Adrenal gland (tissue), 12 donors: Measurements from ENCODE around the gene SPIRE1. TPM values are rescaled to one million over a fixed set of nuclear protein-coding genes. Genes with fewer than 3 reads are reported as not detected.

Experiments
- DNase-seq, 7 donors: peaks; one replicate each; pipeline ENCODE4 v3.0.0-alpha.2; 2019 to 2020
- H3K27ac ChIP-seq, 5 donors: fragments of 200-600 bp; sonication (generic) in 4 of 5; 1 replicate in 3 of 5; 2 replicates in 2 of 5; pipeline versions ENCODE4 v1.5.1 to v1.8.0; 2016 to 2020; ENCODE audit warnings: mild to moderate bottlenecking in 1 of 5
- H3K27me3 ChIP-seq: fragments of 200-600 bp; 2 replicates; pipeline ENCODE4 v1.8.0; 2021
- H3K36me3 ChIP-seq, 2 donors: fragments of 200-600 bp; replicated peaks in 1 of 2; 1 replicate in 1 of 2; 2 replicates in 1 of 2; pipeline versions ENCODE4 v1.5.1 to v1.8.0; 2018 to 2022
- H3K4me1 ChIP-seq, 2 donors: fragments of 200-600 bp; replicated peaks in 1 of 2; 1 replicate in 1 of 2; 2 replicates in 1 of 2; pipeline versions ENCODE4 v1.5.1 to v1.8.0; 2018 to 2021
- H3K4me3 ChIP-seq, 4 donors: fragments of 200-600 bp; sonication (generic) in 3 of 4; one replicate each; pipeline ENCODE4 v1.5.1; 2016 to 2018
- H3K9me3 ChIP-seq, 3 donors: fragments of 200-600 bp; sonication (generic) in 1 of 3; replicated peaks in 1 of 3; 1 replicate in 2 of 3; 2 replicates in 1 of 3; pipeline versions ENCODE4 v1.5.1 to v1.8.0; 2016 to 2021
- POLR2A ChIP-seq, 2 donors: fragments of 450-650 bp; IDR thresholded peaks; one replicate each; pipeline ENCODE4 v1.6.1; 2017; ENCODE audit warnings: antibody characterized with exemption in 2 of 2, mild to moderate bottlenecking in 2 of 2, moderate library complexity in 1 of 2
- WGBS, 4 donors: extraction: QIAGEN DNeasy Blood & Tissue Kit in 2 of 4; methylation state at CpG; one replicate each; pipeline versions ENCODE4 v1.1.5 to v1.1.7; 2013 to 2017; 5-methylcytosine and 5-hydroxymethylcytosine counted together
- intact Hi-C, 2 donors: fragments of 100-400 bp; cut with DNase I; formaldehyde crosslinking; loops; one replicate each; pipeline versions ENCODE4 v1.14.1 to v1.15.0; 2022 to 2023
- polyA plus RNA-seq, 3 donors: library from polyadenylated mRNA; stranded (reverse); fragments of 200-250 nt in 2 of 3; fragments of 350-450 nt in 1 of 3; fragmentation: Illumina TruSeq in 1 of 3; extraction: RNeasy Lipid Tissue Mini Kit (QIAGEN cat#74804) in 1 of 3; gene quantifications; one replicate each; pipeline ENCODE4 v1.2.3, GENCODE V29; 2013 to 2014
- total RNA-seq, 9 donors: library from RNA; depleted of rRNA in 4 of 9; stranded (reverse); fragments of >200 nt in 4 of 9; fragments of 120-200 nt in 1 of 9; fragmentation: NEBNext Ultra II Directional in 1 of 9; extraction: Animal tissue kit (Norgen Biotek cat#: 25700) in 1 of 9; gene quantifications; one replicate each; pipeline versions ENCODE4 v1.1.0 to v1.2.4, GENCODE V29; 2013 to 2023
- TF ChIP-seq, protein P1 (sequence below), 6 experiments: fragments of 450-650 bp in 4 of 6; fragments of 200-600 bp in 2 of 6; sonication (generic) in 1 of 6; IDR thresholded peaks; 1 replicate in 5 of 6; 2 replicates in 1 of 6; pipeline versions ENCODE4 v1.5.1 to v1.8.0; 2016 to 2021; ENCODE audit warnings: antibody characterized with exemption in 6 of 6, mild to moderate bottlenecking in 2 of 6, moderate library complexity in 1 of 6
- donor health status: healthy with polysubstance abuse.
- donor health status: Bipolar disorder and iron deficiency.
- donor health status: DM: yes; HTN: yes; CAD: no.
- donor health status: DM: no; HTN: no; CAD: no.
- donor health status: DM: no; HTN: no; CAD: no.
- donor health status: DM: yes; HTN: yes; CAD: no.

SPIRE1 gene
- total and polyA plus RNA-seq, 12 donors, result 11.7 to 74.0 (median 45.6) TPM

DNA sequence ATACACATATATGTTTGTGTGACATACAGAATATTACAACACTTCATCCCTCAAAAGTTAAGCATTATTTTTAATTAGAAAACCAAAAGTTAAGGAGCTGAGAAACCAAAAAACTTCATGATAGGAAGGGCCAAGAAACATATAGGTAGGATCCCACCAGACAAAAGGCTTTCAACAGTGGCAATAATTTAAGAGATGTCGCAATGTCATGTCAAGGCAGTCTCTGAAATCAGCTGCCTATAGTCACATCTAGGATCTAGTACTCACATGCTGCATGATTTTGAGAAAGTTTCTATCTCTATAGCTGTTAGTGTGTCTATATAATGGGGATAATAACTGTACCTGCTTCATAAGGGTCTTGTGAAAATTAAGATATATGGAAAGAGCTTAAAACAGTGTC, 72.7 kb downstream of the SPIRE1 start:
- TF ChIP-seq, protein P1, sequence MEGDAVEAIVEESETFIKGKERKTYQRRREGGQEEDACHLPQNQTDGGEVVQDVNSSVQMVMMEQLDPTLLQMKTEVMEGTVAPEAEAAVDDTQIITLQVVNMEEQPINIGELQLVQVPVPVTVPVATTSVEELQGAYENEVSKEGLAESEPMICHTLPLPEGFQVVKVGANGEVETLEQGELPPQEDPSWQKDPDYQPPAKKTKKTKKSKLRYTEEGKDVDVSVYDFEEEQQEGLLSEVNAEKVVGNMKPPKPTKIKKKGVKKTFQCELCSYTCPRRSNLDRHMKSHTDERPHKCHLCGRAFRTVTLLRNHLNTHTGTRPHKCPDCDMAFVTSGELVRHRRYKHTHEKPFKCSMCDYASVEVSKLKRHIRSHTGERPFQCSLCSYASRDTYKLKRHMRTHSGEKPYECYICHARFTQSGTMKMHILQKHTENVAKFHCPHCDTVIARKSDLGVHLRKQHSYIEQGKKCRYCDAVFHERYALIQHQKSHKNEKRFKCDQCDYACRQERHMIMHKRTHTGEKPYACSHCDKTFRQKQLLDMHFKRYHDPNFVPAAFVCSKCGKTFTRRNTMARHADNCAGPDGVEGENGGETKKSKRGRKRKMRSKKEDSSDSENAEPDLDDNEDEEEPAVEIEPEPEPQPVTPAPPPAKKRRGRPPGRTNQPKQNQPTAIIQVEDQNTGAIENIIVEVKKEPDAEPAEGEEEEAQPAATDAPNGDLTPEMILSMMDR (IDR thresholded peaks at IDR 0.05), result no peak
- TF ChIP-seq POLR2A (IDR thresholded peaks at IDR 0.05), result no peak
- intact Hi-C loops, result no loop called here
- no peaks in the 10 kb centered on the region for H3K36me3 ChIP-seq
- no peak overlapping the region for H3K4me3 ChIP-seq
- H3K9me3 ChIP-seq, result no peaks in the 10 kb centered on the region
- DNase-seq, result no peak
- 96 to 100% (median 97%) methylated on average over 1 of the region's 1 CpG for WGBS, 4 donors
- no peaks in the 10 kb centered on the region for H3K27me3 ChIP-seq
- H3K4me1 ChIP-seq, result peaks cover 27 to 30% of the 10 kb centered on the region in 2 donors
- H3K27ac ChIP-seq, result no peak overlapping the region

DNA sequence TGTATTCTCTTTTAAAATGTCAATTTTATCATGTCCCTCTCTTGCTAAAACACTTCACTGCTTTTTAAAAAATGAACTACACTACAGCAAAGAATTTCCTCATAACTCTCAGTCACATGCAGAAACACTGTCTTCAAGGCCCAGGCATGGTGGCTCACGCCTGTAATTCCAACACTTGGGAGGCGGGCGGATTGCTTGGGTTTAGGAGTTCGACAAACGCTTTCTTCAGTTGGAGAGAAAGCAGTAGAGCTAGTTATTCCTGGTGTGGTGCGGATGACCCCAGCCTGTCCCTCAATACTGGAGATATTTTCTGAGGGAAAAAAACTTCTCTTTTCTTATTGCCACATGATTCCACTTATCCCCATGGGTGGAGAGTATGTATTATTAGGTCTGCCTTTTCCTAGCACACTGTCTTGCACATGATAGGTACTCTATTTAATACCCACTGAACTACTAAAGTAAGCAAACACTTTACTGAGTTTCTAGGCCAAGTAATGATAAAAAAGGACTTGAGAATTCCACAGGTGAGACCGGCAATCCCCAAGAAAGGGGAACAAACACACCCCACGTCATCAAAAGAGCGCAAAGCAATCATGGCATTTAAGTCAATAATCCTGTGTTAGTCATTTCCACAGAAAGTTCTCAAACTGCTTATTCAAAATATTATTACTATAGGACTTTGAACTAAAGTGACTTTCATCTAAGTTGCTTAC, 77.1 kb downstream of the SPIRE1 start:
- no peaks in the 10 kb centered on the region for H3K9me3 ChIP-seq
- 95 to 98% (median 97%) methylated on average over 9 of the region's 9 CpGs for WGBS, 4 donors
- intact Hi-C loops, result no loop called here
- H3K4me1 ChIP-seq, result peaks cover 0 to 5% of the 10 kb centered on the region in 2 donors
- no peak for TF ChIP-seq POLR2A (IDR thresholded peaks at IDR 0.05)
- TF ChIP-seq, protein P1 (IDR thresholded peaks at IDR 0.05), result no peak
- H3K4me3 ChIP-seq, result no peak overlapping the region
- no peaks in the 10 kb centered on the region for H3K27me3 ChIP-seq
- no peaks in the 10 kb centered on the region for H3K36me3 ChIP-seq
- no peak overlapping the region for H3K27ac ChIP-seq
- DNase-seq, result no peak

DNA sequence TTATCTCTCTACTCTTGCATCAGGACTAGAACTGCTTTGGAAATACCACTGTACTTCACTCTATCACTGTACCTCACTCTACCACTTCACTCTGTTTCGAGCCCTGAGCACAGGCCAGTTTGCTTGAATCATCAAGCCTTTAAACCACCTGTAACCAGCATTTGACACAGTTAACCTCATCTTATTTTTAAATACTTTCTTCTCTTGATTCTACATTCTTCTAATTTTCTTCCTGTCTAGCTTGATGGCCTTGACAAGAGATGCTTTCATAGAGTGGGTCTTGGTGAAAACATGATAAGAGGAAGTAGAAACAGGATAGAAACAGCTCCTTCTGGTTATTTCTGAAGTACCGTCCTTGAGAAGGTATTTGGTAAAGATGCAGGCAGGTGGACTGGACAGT, 78.1 kb downstream of the SPIRE1 start:
- Histone ChIP-seq H3K27me3 (no peaks in the 10 kb centered on the region), H3K36me3 (no peaks in the 10 kb centered on the region), H3K4me3 (no peak overlapping the region), H3K27ac (no peak overlapping the region), H3K9me3 (no peaks in the 10 kb centered on the region), H3K4me1 (peaks cover 3 to 14% of the 10 kb centered on the region in 2 donors)
- intact Hi-C loops, result no loop called here
- no peak for DNase-seq
- WGBS, 4 donors, result 30 to 69% (median 43%) methylated on average over 2 of the region's 2 CpGs
- TF ChIP-seq POLR2A (IDR thresholded peaks at IDR 0.05), result no peak
- TF ChIP-seq, protein P1 (IDR thresholded peaks at IDR 0.05), result no peak

DNA sequence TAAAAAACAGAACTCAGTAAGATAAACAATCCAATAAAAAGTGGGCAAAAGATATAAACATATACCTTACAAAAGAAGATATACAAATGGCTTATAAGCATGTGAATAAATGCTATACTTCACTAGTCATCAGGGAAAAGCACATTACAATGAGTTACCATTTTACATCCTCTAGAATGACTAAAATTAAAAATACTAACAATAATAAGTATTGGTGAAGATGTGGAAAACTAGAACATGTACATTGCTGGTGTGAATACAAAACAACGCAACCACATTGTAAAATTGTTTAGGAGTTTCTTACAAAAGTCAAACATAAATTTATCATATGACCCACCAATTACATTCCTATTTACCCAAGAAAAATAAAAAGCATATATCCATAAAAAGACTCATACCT, 80.1 kb downstream of the SPIRE1 start:
- no peak for DNase-seq
- TF ChIP-seq, protein P1 (IDR thresholded peaks at IDR 0.05), result no peak
- TF ChIP-seq POLR2A (IDR thresholded peaks at IDR 0.05), result no peak
- H3K27ac ChIP-seq, result no peak overlapping the region
- H3K4me3 ChIP-seq, result no peak overlapping the region
- no peaks in the 10 kb centered on the region for H3K9me3 ChIP-seq
- H3K27me3 ChIP-seq, result no peaks in the 10 kb centered on the region
- 97 to 100% (median 100%) methylated on average over 1 of the region's 1 CpG for WGBS, 4 donors
- intact Hi-C loops, result no loop called here
- H3K4me1 ChIP-seq, result peaks cover 7 to 19% of the 10 kb centered on the region in 2 donors
- no peaks in the 10 kb centered on the region for H3K36me3 ChIP-seq
